ENCODE data around the gene CXCR2.

CXCR2 gene

GRCh38 chr2:218123986-218124385 is 1.8 kb upstream of the CXCR2 start:
- Histone ChIP-seq H2BK12ac (ENCODE audit: low read length) (no peak overlapping the region), H3K4me1 (ENCODE audit: control insufficient read depth in 2 of 2, insufficient read depth in 1 of 2, low read depth in 1 of 2, low read length in 2 of 2) (peaks cover 0 to 12% of the 10 kb centered on the region in 2 donors)
- no peak for DNase-seq (ENCODE audit: low spot score)

GRCh38 chr2:218125095-218125494 is 733 bp upstream of the CXCR2 start:
- no peak overlapping the region for H4K91ac ChIP-seq (ENCODE audit: low read depth, low read length, poor library complexity)
- H3K27me3 ChIP-seq (ENCODE audit: control insufficient read depth in 3 of 3, insufficient read depth in 3 of 3, low read depth in 1 of 3, low read length in 3 of 3) = peaks cover 0 to 5% (median 0%) of the 10 kb centered on the region in 3 experiments
- no CpG with 5 or more reads among the region's 4 CpGs for WGBS, 2 donors (ENCODE audit: extremely low coverage in 2 of 2, insufficient read length in 2 of 2, insufficient replicate concordance in 1 of 2)
- no peaks in the 10 kb centered on the region for H3K9me3 ChIP-seq (replicated peaks in 1 of 2; ENCODE audit: control insufficient read depth in 2 of 2, insufficient read depth in 1 of 2, low read depth in 1 of 2, low read length in 2 of 2)
- no peak overlapping the region for H3K14ac ChIP-seq (ENCODE audit: low read length)
- H3K4me1 ChIP-seq (ENCODE audit: control insufficient read depth in 2 of 2, insufficient read depth in 1 of 2, low read depth in 1 of 2, low read length in 2 of 2) = peaks cover 0 to 12% of the 10 kb centered on the region in 2 donors
- no peak overlapping the region for H3K4me2 ChIP-seq (ENCODE audit: insufficient read depth, low read length, poor library complexity, severe bottlenecking)
- no peak overlapping the region for H3K4ac ChIP-seq (ENCODE audit: low read length)
- no peak overlapping the region for H2BK12ac ChIP-seq (ENCODE audit: low read length)
- H2AFZ ChIP-seq (ENCODE audit: low read length) = no peak overlapping the region
- no peak overlapping the region for H3K23ac ChIP-seq (ENCODE audit: low read depth, low read length, poor library complexity)
- H2BK15ac ChIP-seq (ENCODE audit: low read length) = no peak overlapping the region
- H3K27ac ChIP-seq (replicated peaks; ENCODE audit: low read length) = no peak overlapping the region
- DNase-seq (ENCODE audit: low spot score) = no peak
- no peak overlapping the region for H3K9ac ChIP-seq (ENCODE audit: low read depth, low read length, poor library complexity)
- H4K8ac ChIP-seq (ENCODE audit: low read depth, low read length) = no peak overlapping the region
- no peak overlapping the region for H3K4me3 ChIP-seq (ENCODE audit: low read length in 2 of 2)
- no peak overlapping the region for H2BK5ac ChIP-seq (ENCODE audit: low read length)
- no peak overlapping the region for H3K18ac ChIP-seq (ENCODE audit: low read length)
- no peak overlapping the region for H2BK120ac ChIP-seq (ENCODE audit: low read depth, low read length)
- no peaks in the 10 kb centered on the region for H3K79me1 ChIP-seq (ENCODE audit: low read depth, low read length)
- no peak overlapping the region for H2AK5ac ChIP-seq (ENCODE audit: low read depth, low read length)
- no peaks in the 10 kb centered on the region for H3K36me3 ChIP-seq (replicated peaks in 1 of 2; ENCODE audit: control insufficient read depth in 2 of 2, insufficient read depth in 2 of 2, low read length in 2 of 2)

More at GRCh38 chr2:218123986-218124385, 1.8 kb upstream of the CXCR2 start:
- Histone ChIP-seq H3K4me3 (ENCODE audit: low read length in 2 of 2) (no peak overlapping the region), H2BK15ac (ENCODE audit: low read length) (no peak overlapping the region), H4K91ac (ENCODE audit: low read depth, low read length, poor library complexity) (no peak overlapping the region), H3K23ac (ENCODE audit: low read depth, low read length, poor library complexity) (no peak overlapping the region), H2BK5ac (ENCODE audit: low read length) (no peak overlapping the region), H3K18ac (ENCODE audit: low read length) (no peak overlapping the region), H3K9ac (ENCODE audit: low read depth, low read length, poor library complexity) (no peak overlapping the region), H3K27me3 (ENCODE audit: control insufficient read depth in 3 of 3, insufficient read depth in 3 of 3, low read depth in 1 of 3, low read length in 3 of 3) (peaks cover 0 to 5% (median 0%) of the 10 kb centered on the region in 3 experiments), H3K9me3 (replicated peaks in 1 of 2; ENCODE audit: control insufficient read depth in 2 of 2, insufficient read depth in 1 of 2, low read depth in 1 of 2, low read length in 2 of 2) (no peaks in the 10 kb centered on the region), H3K36me3 (replicated peaks in 1 of 2; ENCODE audit: control insufficient read depth in 2 of 2, insufficient read depth in 2 of 2, low read length in 2 of 2) (no peaks in the 10 kb centered on the region), H2BK120ac (ENCODE audit: low read depth, low read length) (no peak overlapping the region), H3K14ac (ENCODE audit: low read length) (no peak overlapping the region), H3K4ac (ENCODE audit: low read length) (no peak overlapping the region), H2AK5ac (ENCODE audit: low read depth, low read length) (no peak overlapping the region), H4K8ac (ENCODE audit: low read depth, low read length) (no peak overlapping the region), H2AFZ (ENCODE audit: low read length) (no peak overlapping the region), H3K79me1 (ENCODE audit: low read depth, low read length) (no peaks in the 10 kb centered on the region), H3K4me2 (ENCODE audit: insufficient read depth, low read length, poor library complexity, severe bottlenecking) (no peak overlapping the region), H3K27ac (replicated peaks; ENCODE audit: low read length) (no peak overlapping the region)
- no CpG with 5 or more reads among the region's 4 CpGs for WGBS, 2 donors (ENCODE audit: extremely low coverage in 2 of 2, insufficient read length in 2 of 2, insufficient replicate concordance in 1 of 2)

GRCh38 chr2:218127929-218128455 is 2.2 kb downstream of the CXCR2 start:
- Histone ChIP-seq H3K4me3 (ENCODE audit: low read length in 2 of 2) (no peak overlapping the region), H2AFZ (ENCODE audit: low read length) (no peak overlapping the region), H3K27ac (replicated peaks; ENCODE audit: low read length) (no peak overlapping the region), H2BK5ac (ENCODE audit: low read length) (no peak overlapping the region), H4K8ac (ENCODE audit: low read depth, low read length) (no peak overlapping the region), H3K79me1 (ENCODE audit: low read depth, low read length) (no peaks in the 10 kb centered on the region), H2AK5ac (ENCODE audit: low read depth, low read length) (no peak overlapping the region), H3K9ac (ENCODE audit: low read depth, low read length, poor library complexity) (no peak overlapping the region), H3K14ac (ENCODE audit: low read length) (no peak overlapping the region), H3K4me1 (ENCODE audit: control insufficient read depth in 2 of 2, insufficient read depth in 1 of 2, low read depth in 1 of 2, low read length in 2 of 2) (peaks cover 0 to 12% of the 10 kb centered on the region in 2 donors), H3K23ac (ENCODE audit: low read depth, low read length, poor library complexity) (no peak overlapping the region), H2BK12ac (ENCODE audit: low read length) (no peak overlapping the region), H3K18ac (ENCODE audit: low read length) (no peak overlapping the region), H2BK15ac (ENCODE audit: low read length) (no peak overlapping the region), H3K4ac (ENCODE audit: low read length) (no peak overlapping the region), H2BK120ac (ENCODE audit: low read depth, low read length) (no peak overlapping the region), H3K9me3 (replicated peaks in 1 of 2; ENCODE audit: control insufficient read depth in 2 of 2, insufficient read depth in 1 of 2, low read depth in 1 of 2, low read length in 2 of 2) (no peaks in the 10 kb centered on the region), H4K91ac (ENCODE audit: low read depth, low read length, poor library complexity) (no peak overlapping the region), H3K4me2 (ENCODE audit: insufficient read depth, low read length, poor library complexity, severe bottlenecking) (no peak overlapping the region), H3K36me3 (replicated peaks in 1 of 2; ENCODE audit: control insufficient read depth in 2 of 2, insufficient read depth in 2 of 2, low read length in 2 of 2) (no peaks in the 10 kb centered on the region), H3K27me3 (ENCODE audit: control insufficient read depth in 3 of 3, insufficient read depth in 3 of 3, low read depth in 1 of 3, low read length in 3 of 3) (peaks cover 0 to 10% (median 2%) of the 10 kb centered on the region in 3 experiments)
- DNase-seq (ENCODE audit: low spot score) = no peak
- no CpG with 5 or more reads among the region's 3 CpGs for WGBS, 2 donors (ENCODE audit: extremely low coverage in 2 of 2, insufficient read length in 2 of 2, insufficient replicate concordance in 1 of 2)

- WGBS, 2 donors (ENCODE audit: extremely low coverage in 2 of 2, insufficient read length in 2 of 2, insufficient replicate concordance in 1 of 2) = no CpG with 5 or more reads among the region's 6 CpGs
- Histone ChIP-seq H4K91ac (ENCODE audit: low read depth, low read length, poor library complexity) (no peak overlapping the region), H3K4me3 (ENCODE audit: low read length in 2 of 2) (no peak overlapping the region), H3K79me1 (ENCODE audit: low read depth, low read length) (no peaks in the 10 kb centered on the region), H3K18ac (ENCODE audit: low read length) (no peak overlapping the region), H2BK12ac (ENCODE audit: low read length) (no peak overlapping the region), H3K9ac (ENCODE audit: low read depth, low read length, poor library complexity) (no peak overlapping the region), H3K23ac (ENCODE audit: low read depth, low read length, poor library complexity) (no peak overlapping the region), H3K4ac (ENCODE audit: low read length) (no peak overlapping the region), H2BK5ac (ENCODE audit: low read length) (no peak overlapping the region), H4K8ac (ENCODE audit: low read depth, low read length) (no peak overlapping the region), H2AK5ac (ENCODE audit: low read depth, low read length) (no peak overlapping the region), H3K9me3 (replicated peaks in 1 of 2; ENCODE audit: control insufficient read depth in 2 of 2, insufficient read depth in 1 of 2, low read depth in 1 of 2, low read length in 2 of 2) (peaks cover 0 to 2% of the 10 kb centered on the region in 2 donors), H2BK15ac (ENCODE audit: low read length) (no peak overlapping the region), H2BK120ac (ENCODE audit: low read depth, low read length) (no peak overlapping the region), H2AFZ (ENCODE audit: low read length) (no peak overlapping the region), H3K4me1 (ENCODE audit: control insufficient read depth in 2 of 2, insufficient read depth in 1 of 2, low read depth in 1 of 2, low read length in 2 of 2) (peaks cover 0 to 12% of the 10 kb centered on the region in 2 donors), H3K14ac (ENCODE audit: low read length) (no peak overlapping the region), H3K27ac (replicated peaks; ENCODE audit: low read length) (no peak overlapping the region), H3K27me3 (ENCODE audit: control insufficient read depth in 3 of 3, insufficient read depth in 3 of 3, low read depth in 1 of 3, low read length in 3 of 3) (peaks cover 0 to 13% (median 2%) of the 10 kb centered on the region in 3 experiments), H3K36me3 (replicated peaks in 1 of 2; ENCODE audit: control insufficient read depth in 2 of 2, insufficient read depth in 2 of 2, low read length in 2 of 2) (no peaks in the 10 kb centered on the region), H3K4me2 (ENCODE audit: insufficient read depth, low read length, poor library complexity, severe bottlenecking) (no peak overlapping the region)
- no peak for DNase-seq (ENCODE audit: low spot score)
These were observed 3.1 kb downstream of the CXCR2 start for GRCh38 chr2:218128781-218129457.

All from neuronal stem cell (in vitro differentiated cells).